HG03378 (cell line): Measurements from ENCODE around the gene SH2D1B.
A peak's percentile ranks its signal among the peaks of the same experiment; 100 is the strongest.
"Not testable (repeated sequence)": the region's sequence is repeated elsewhere in the genome, so short reads cannot be mapped to it uniquely, and the experiment has no call there.

Experiments
- ATAC-seq: cut with Tn5 transposase; IDR thresholded peaks from one replicate; pipeline ENCODE4 v1.9.1; 2021; ENCODE audit warnings: mild to moderate bottlenecking, moderate library complexity; ENCODE audit not compliant: unreplicated experiment

SH2D1B gene

GRCh38 chr1:162365284-162366020 is 46.5 kb downstream of the SH2D1B start:
- no peak for ATAC-seq

GRCh38 chr1:162364498-162364897 is 47.4 kb downstream of the SH2D1B start:
- ATAC-seq = no peak

- ATAC-seq = no peak
Measured at GRCh38 chr1:162363823-162364222, 48.1 kb downstream of the SH2D1B start.

DNA sequence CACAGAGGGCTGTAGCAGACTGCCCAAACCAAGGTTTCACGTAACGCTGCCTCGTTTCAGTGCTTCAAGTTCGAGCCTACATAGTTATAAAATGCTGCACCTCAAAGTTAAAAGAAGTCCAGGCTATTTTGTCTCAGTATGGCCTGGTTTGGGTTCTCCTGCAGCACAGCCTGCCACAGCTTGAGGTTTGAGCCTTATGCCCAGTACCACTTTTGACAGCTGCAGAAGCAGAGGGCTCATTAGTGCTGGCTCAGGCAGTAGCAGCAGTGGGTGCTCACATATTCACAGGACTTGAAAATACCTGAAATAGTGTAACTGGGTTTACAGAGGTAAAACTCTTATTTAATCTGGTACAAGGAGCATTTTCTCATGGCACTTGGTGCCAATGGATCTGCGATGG is 50.6 kb downstream of the SH2D1B start:
- peak; percentile 21 for ATAC-seq

DNA sequence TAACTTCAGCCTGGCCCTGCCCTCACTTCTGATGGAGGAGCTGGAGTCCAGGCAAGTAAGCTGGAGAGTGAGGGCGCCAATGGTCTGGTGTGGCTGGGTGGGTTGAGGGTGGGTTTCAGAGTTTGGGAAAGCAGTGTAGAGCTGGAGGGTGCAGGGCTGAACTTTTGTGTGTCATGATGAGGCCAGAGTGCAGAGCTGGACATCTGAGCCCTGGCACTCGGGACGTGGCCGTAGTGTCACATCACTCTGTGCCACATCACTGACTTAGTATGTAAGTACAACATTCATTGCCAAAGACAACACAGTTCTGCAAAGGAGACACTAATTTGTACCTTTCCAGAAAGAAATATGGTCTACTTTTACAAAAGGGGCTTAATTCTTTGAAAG is 51.1 kb downstream of the SH2D1B start:
- no peak for ATAC-seq

DNA sequence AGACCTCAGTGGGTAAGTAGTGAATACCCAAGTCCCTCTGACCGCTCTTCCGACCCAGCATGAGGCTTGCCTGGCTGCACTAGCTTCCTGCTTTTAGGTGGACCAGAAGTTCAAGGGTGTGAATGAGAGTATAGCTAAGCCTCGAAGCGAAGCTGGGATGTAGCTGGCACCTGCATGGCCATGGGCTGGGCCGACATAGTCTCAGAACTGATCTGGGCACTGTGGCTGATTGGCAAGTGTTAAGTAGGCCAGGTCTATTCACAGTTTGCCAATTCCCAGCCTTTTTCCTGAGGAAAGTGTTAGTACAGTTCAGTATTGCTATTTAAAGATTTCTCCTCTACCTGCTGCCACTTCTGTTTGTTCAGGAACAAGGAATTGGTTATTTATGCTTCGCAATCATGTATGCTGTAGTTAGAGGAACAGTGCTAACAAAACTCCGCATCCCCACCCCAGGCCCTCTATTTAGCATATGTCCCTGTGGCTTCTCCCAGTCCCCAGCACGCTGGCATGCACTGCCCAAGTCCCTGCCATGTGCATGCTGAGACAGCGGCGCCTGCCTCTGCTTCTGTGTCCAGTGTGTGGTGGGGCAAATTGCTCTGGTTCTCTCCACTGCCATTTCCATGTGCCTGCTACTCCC is 51.6 kb downstream of the SH2D1B start:
- no peak for ATAC-seq

DNA sequence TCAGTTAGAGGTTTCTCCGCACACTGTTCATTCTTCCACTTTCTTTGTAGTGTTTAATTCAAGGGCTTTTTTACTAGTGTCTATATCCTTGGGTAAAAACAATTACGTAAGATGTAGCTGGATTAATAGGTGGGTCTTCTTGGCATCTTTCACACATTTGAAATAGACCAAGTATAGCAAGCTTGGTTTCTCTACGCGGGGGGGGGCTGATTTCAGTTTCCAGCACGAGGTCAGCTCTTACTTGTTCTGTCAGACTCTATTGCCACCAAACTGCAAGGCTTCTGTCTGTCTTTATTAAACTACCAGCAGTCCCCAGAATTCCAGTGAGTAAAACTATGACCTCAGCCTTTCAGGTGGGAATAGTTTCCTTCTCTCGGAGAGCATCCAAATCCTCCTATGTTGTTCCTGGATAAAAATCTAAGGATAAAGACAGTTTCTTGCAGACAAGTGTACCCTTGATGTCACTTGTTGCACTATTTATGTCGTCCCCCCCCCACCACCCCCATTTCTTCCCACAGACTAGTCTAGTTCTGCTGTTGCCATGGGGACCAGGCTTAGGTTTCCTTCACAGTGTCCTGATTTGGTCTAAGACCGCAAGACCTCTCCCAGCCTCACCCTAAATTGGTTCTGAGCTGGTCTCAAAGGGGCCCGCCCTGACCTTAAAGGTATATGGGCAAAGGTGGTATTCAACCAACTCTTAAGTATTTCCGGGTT is 52.3 kb downstream of the SH2D1B start:
- no peak for ATAC-seq

DNA sequence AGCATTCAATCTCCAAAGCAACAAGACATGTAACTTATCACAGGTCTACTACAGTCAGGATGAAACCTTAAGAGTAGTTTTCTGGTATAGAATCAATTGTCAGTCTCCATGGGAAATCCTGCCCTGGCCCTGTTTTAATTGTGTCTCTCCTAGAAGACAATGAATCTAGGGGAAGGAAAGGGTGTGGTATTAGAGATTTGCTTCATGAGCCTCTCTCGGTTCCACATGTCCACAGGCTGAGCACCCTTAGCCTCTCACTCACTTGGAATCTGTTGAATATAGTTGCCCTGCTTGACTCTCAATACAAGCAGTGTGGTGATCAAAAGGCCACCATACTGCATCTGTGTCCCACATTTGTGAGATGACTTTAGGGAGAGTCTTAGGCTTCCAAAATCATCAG is 53.0 kb downstream of the SH2D1B start:
- ATAC-seq = no peak

GRCh38 chr1:162357681-162358266 is 54.2 kb downstream of the SH2D1B start:
- ATAC-seq = no peak

GRCh38 chr1:162353702-162354101 is 58.2 kb downstream of the SH2D1B start:
- no peak for ATAC-seq

- ATAC-seq = no peak
Measured at GRCh38 chr1:162353078-162353477, 58.9 kb downstream of the SH2D1B start.

DNA sequence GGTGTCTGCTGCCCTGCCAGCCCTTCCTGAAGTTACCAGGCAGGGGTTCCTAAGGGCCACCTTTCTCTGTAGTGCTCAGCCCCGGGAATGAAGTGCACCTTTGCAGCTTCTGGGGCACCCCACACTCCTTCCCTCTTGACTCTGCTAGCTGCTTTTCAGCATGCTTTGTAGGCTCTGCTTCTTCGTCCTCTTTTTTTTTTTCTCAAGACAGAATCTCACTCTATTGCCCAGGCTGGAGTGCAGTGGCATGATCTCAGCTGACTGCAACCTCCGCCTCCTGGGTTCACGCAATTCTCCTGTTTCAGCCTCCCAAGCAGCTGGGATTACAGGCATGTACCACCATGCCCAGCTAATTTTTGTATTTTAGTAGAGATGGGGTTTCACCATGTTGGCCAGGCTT is 60.1 kb downstream of the SH2D1B start:
- not testable (repeated sequence) for ATAC-seq

GRCh38 chr1:162351246-162351842 is 60.6 kb downstream of the SH2D1B start:
- no peak for ATAC-seq

- no peak for ATAC-seq
Measured at GRCh38 chr1:162349635-162350330, 62.2 kb downstream of the SH2D1B start.

DNA sequence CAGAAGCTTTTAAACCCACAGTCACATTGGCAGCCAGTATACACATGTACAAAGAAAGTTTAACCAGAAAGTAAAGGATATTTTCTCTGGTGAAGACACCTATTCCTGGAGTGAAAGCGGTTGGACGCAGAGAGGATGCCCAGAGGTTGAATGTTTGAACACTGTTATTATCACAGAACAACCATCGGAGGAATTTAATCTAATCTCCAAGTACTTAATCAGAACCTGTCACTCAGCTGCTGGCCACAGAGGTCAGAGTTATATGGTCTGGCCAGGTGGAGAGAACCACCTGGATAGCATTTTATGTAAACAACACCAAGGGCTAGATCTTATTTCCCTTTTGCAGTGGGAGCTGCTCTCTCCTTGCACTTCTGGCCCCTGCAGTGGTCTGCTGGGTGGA is 64.7 kb downstream of the SH2D1B start:
- ATAC-seq = no peak
